ENCODE results near the gene COL20A1. TPM values are rescaled to one million over a fixed set of nuclear protein-coding genes. Genes with fewer than 3 reads are reported as not detected.
A peak's percentile ranks its signal among the peaks of the same experiment; 100 is the strongest.

Gene COL20A1
- total and polyA plus RNA-seq, 2 of the 13 experiments (the other 11 are each of a cell fraction or from before 2014, with no cell fraction given), result not detected

- TF ChIP-seq ZBTB14 (CRISPR knock-in tag; IDR thresholded peaks at IDR 0.05) (0 out of 2 replicates have a peak, but pooled peaks have one; percentile 27), TEAD2 (CRISPR knock-in tag; IDR thresholded peaks at IDR 0.05) (no peak), ASH2L (IDR thresholded peaks at IDR 0.05; ENCODE audit: insufficient read length, low read depth, low read length) (no peak), THAP11 (CRISPR knock-in tag; IDR thresholded peaks at IDR 0.05) (no peak), ZNF619 (CRISPR knock-in tag; IDR thresholded peaks at IDR 0.05) (peak; percentile 32; the same call in 1 of the 2 replicates), RNF2 (conservative IDR thresholded peaks at IDR 0.05; ENCODE audit: low read depth) (no peak), ZNF468 (CRISPR knock-in tag; IDR thresholded peaks at IDR 0.05) (no peak), GPN1 (CRISPR knock-in tag; IDR thresholded peaks at IDR 0.05; ENCODE audit: borderline replicate concordance) (no peak), ARID3A (IDR thresholded peaks at IDR 0.05; ENCODE audit: low read depth, low read length) (no peak; the same call in 1 of the 2 replicates), MEF2D (CRISPR knock-in tag; IDR thresholded peaks at IDR 0.05) (no peak; the same call in 1 of the 2 replicates), PAF1 (CRISPR knock-in tag; IDR thresholded peaks at IDR 0.05) (no peak), ATF7-NPFF (CRISPR knock-in tag; IDR thresholded peaks at IDR 0.05; ENCODE audit: low read depth) (peak; percentile 75), TCF7 (IDR thresholded peaks at IDR 0.05; ENCODE audit: low read depth) (no peak), FOXA1 (IDR thresholded peaks at IDR 0.05) (no peak), FOXA1 (CRISPR knock-in tag; IDR thresholded peaks at IDR 0.05) (0 out of 2 replicates have a peak, but pooled peaks have one; percentile 4), ERF (CRISPR knock-in tag; IDR thresholded peaks at IDR 0.05) (0 out of 2 replicates have a peak, but pooled peaks have one; percentile 58), ZNF597 (CRISPR knock-in tag; IDR thresholded peaks at IDR 0.05) (no peak), PAWR (CRISPR knock-in tag; IDR thresholded peaks at IDR 0.05; ENCODE audit: borderline replicate concordance) (no peak), ZNF160 (CRISPR knock-in tag; IDR thresholded peaks at IDR 0.05) (peak; percentile 64; the same call in 1 of the 2 replicates), CREB3 (CRISPR knock-in tag; IDR thresholded peaks at IDR 0.05) (0 out of 2 replicates have a peak, but pooled peaks have one; percentile 48), ZNF367 (CRISPR knock-in tag; IDR thresholded peaks at IDR 0.05; ENCODE audit: borderline replicate concordance) (no peak; the same call in 1 of the 2 replicates), TIGD3 (CRISPR knock-in tag; IDR thresholded peaks at IDR 0.05; ENCODE audit: borderline replicate concordance) (no peak), MYPOP (CRISPR knock-in tag; IDR thresholded peaks at IDR 0.05) (no peak)
These were observed 2.1 kb upstream of the COL20A1 start (continued) for GRCh38 chr20:63290677-63291472.
